Activated naive CD4-positive, alpha-beta T cell (primary cell): ENCODE data around the gene HES7.
A peak's percentile ranks its signal among the peaks of the same experiment; 100 is the strongest.

Experiments used
- DNase-seq, 4 experiments: peaks; one replicate each; lab custom pipeline; 2025; lab: John Stamatoyannopoulos, UW

The HES7 gene

GRCh38 chr17:8155231-8155995, 31.5 kb upstream of the HES7 start:
- DNase-seq = no peak

- no peak for DNase-seq
These were observed 30.8 kb upstream of the HES7 start for GRCh38 chr17:8154608-8155155.

GRCh38 chr17:8153957-8154607, 30.2 kb upstream of the HES7 start:
- DNase-seq = peak; percentile 45 to 77 (median 69)

- no peak for DNase-seq
These were observed 29.6 kb upstream of the HES7 start for GRCh38 chr17:8153525-8153956.

- no peak for DNase-seq
These were observed 29.1 kb upstream of the HES7 start for GRCh38 chr17:8153031-8153451.

GRCh38 chr17:8152112-8152775, 28.3 kb upstream of the HES7 start, which contains the start of gene PER1:
Gene PER1, minus strand, starts transcription at chr17:8152404. Its CDS starts 1,698 bp downstream, at chr17:8150706.
- peak; percentile 40 to 64 (median 51) for DNase-seq

- peak in 2 of 4 experiments; percentile 21 to 23 for DNase-seq
These were observed 27.8 kb upstream of the HES7 start for GRCh38 chr17:8151641-8152111.

GRCh38 chr17:8151120-8151640, 27.3 kb upstream of the HES7 start:
- peak; percentile 63 to 87 (median 72) for DNase-seq

- no peak for DNase-seq
These were observed 26.6 kb upstream of the HES7 start for GRCh38 chr17:8150194-8151119.

GRCh38 chr17:8149419-8150193, 25.7 kb upstream of the HES7 start:
- no peak for DNase-seq

- DNase-seq = no peak
These were observed 24.7 kb upstream of the HES7 start for GRCh38 chr17:8148560-8148959.

GRCh38 chr17:8147805-8148404, 24.0 kb upstream of the HES7 start:
- no peak for DNase-seq

GRCh38 chr17:8147141-8147804, 23.4 kb upstream of the HES7 start:
- no peak for DNase-seq

- no peak for DNase-seq
These were observed 22.7 kb upstream of the HES7 start for GRCh38 chr17:8146381-8147140.

GRCh38 chr17:8145811-8146210, 21.9 kb upstream of the HES7 start:
- no peak for DNase-seq

GRCh38 chr17:8144401-8145231, 20.7 kb upstream of the HES7 start:
- no peak for DNase-seq

GRCh38 chr17:8143581-8144400, 19.9 kb upstream of the HES7 start:
- DNase-seq = no peak
